HT-29 (cell line): ENCODE measurements around the gene IL4R. TPM values are rescaled to one million over a fixed set of nuclear protein-coding genes. Genes with fewer than 3 reads are reported as not detected.
"Not testable (repeated sequence)": the region's sequence is repeated elsewhere in the genome, so short reads cannot be mapped to it uniquely, and the experiment has no call there.

ENCODE experiments used
- DNase-seq: peaks from one replicate; pipeline ENCODE4 v3.0.0-alpha.2; 2015; ENCODE audit warnings: low spot score
- total RNA-seq: library from RNA; depleted of rRNA; stranded (reverse); fragments of >200 nt; shearing (Covaris generic); gene quantifications from 2 replicates; pipeline ENCODE4 v1.2.3, GENCODE V29; 2014

Gene IL4R
- total RNA-seq, 1 experiment from 2014 or later: 58.2 TPM

DNA sequence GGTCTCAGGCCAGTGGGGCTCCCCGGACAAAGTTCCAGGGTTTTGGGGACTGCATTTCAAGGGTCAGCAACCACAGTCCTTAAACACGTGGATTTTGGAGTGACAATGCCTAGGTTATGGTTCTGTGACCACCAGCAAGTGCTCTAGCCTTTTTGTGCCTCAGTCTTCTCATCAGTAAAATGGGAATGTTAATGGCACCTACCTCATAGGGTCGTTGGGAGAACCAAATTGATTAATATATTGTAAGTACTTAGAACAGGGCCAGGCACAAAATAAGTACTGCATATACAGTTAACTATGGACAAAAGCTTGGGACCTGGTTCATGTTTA, 13.8 kb downstream of the IL4R start:
- no peak for DNase-seq

GRCh38 chr16:27328937-27329336, 15.2 kb downstream of the IL4R start:
- DNase-seq: no peak

- not testable (repeated sequence) for DNase-seq
Observed at GRCh38 chr16:27329376-27330079, 15.8 kb downstream of the IL4R start.

GRCh38 chr16:27330542-27330941, 16.8 kb downstream of the IL4R start:
- DNase-seq: no peak

- no peak for DNase-seq
Observed at GRCh38 chr16:27332105-27332504, 18.3 kb downstream of the IL4R start.

- DNase-seq: no peak
Observed at GRCh38 chr16:27333104-27333503, 19.3 kb downstream of the IL4R start.

DNA sequence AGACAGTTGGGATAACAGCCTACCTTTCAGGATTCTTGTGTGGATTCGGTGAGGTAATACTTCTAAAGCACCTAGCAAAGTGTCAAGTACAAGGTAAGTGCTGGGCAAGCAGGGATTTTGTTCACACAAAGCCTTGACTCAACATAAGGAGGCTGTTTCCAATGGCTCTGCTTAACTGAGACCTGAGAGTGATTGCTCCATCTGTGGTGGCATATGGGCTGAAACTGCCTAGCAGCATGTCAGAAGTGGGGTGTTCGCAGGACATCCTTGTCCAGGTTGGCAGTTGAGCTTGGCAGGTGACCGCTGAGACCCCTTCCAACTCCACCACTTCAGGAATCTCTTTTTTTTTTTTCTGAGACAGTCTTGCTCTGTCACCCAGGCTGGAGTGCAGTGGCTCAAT, 19.8 kb downstream of the IL4R start:
- no peak for DNase-seq

GRCh38 chr16:27334192-27334764, 20.5 kb downstream of the IL4R start:
- no peak for DNase-seq

- DNase-seq: no peak
Observed at GRCh38 chr16:27334838-27335237, 21.1 kb downstream of the IL4R start.

DNA sequence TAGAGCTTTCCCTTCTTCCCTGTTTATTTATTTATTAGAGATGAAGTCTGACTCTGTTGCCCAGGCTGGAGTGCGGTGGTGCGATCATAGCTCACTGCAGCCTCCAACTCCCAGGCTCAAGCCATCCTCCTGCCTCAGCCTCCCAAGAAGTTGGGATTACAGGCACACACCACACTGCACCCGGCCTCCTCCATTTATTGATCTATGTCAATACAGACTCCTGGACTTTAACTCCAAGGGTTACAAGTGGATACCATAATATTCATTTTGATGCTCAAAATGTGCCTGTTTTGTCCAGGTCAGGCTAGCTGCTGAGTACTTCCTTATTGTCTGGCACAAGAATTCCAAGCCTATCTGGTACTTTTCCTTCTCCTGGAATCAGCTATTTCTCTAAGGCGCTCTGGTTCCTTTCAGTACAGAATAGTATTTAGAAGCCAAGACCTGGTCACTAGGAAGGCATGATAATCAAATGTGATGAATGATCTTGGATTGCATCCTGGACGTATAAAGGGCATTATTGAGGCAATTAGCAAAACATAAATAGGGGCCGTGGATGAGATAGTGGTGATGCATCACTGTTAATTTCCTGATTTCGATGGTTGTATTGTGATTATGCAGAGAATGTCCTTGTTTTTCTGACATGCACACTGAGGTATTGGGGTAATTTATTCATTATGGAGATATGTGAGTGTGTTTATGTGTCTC, 21.7 kb downstream of the IL4R start:
- no peak for DNase-seq

- DNase-seq: no peak
Observed at GRCh38 chr16:27337024-27337423, 23.2 kb downstream of the IL4R start.

- DNase-seq: no peak
Observed at GRCh38 chr16:27339180-27339579, 25.4 kb downstream of the IL4R start.

DNA sequence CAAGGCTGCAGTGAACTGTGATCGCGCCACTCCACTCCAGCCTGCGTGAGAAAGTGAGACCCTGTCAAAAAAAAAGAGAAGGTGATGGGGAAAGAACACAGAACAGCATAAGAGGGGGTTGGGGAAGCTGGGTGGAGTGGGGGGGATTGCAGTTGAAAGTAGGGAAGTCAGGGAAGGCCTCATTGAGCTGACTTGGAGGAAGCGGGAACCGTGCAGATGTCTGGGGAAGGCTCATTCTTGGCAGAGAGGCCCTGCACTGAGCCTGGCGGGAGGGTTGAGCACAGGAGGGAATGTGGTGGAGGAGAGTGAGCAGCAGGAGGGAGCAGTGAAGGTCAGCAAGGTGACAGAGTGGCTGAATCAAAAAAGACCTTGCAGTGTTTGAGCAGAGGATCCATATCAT, 26.9 kb downstream of the IL4R start:
- no peak for DNase-seq

DNA sequence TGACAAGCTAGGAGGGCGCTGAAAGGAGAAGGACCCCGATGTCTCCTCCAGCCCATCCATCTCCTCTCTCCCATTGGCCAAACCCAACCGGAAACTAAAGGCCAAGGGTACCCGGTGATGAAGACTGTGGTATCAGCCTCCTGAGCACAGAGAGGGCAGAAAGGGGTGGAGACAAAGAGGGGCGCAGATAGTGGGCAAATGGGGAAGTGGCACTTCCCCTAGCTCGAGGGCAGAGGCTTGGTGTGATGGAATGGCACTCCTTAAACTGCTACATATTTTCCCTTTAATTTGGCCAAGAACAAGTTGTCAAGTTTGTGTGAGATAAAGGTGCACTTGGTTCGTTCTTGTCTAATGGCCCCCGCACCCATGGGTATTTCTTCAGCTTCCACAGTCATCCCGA, 27.8 kb downstream of the IL4R start:
- DNase-seq: no peak

DNA sequence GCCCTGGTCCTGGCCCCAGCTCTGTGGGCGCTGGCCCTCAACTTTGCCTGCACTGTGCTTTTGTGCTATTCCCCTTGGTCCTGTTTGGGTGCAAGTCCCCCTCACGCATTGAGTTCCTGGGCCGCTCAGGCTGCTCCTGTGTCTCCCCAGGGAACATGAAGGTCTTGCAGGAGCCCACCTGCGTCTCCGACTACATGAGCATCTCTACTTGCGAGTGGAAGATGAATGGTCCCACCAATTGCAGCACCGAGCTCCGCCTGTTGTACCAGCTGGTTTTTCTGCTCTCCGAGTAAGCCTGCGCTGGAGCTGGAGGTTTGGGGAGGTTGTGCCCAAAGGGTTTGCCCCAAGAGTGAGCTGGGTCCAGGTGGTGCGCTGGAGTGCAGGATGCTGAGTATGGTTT, 28.2 kb downstream of the IL4R start:
- no peak for DNase-seq

GRCh38 chr16:27344721-27345120, 30.9 kb downstream of the IL4R start:
- no peak for DNase-seq

DNA sequence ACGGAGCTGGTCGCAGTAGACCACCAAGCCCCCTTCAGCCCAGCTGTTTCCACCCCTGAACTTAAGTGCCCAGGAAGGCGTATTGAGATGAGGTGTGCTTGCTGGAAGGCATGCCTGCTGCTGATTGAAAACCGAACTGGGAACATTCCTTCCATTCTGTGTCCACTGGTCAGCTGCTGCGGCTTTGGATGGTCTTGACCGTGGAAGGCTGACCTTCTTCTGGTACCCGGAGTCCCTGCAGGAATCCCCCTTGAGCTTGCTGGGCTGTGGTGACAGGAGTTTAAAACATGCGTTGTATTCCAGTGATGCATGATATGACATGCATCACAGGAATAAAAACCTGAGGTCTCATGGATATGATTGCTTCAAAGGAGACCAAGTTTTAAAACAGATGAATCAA, 31.4 kb downstream of the IL4R start:
- DNase-seq: no peak

- DNase-seq: no peak
Observed at GRCh38 chr16:27346819-27347218, 33.0 kb downstream of the IL4R start.

DNA sequence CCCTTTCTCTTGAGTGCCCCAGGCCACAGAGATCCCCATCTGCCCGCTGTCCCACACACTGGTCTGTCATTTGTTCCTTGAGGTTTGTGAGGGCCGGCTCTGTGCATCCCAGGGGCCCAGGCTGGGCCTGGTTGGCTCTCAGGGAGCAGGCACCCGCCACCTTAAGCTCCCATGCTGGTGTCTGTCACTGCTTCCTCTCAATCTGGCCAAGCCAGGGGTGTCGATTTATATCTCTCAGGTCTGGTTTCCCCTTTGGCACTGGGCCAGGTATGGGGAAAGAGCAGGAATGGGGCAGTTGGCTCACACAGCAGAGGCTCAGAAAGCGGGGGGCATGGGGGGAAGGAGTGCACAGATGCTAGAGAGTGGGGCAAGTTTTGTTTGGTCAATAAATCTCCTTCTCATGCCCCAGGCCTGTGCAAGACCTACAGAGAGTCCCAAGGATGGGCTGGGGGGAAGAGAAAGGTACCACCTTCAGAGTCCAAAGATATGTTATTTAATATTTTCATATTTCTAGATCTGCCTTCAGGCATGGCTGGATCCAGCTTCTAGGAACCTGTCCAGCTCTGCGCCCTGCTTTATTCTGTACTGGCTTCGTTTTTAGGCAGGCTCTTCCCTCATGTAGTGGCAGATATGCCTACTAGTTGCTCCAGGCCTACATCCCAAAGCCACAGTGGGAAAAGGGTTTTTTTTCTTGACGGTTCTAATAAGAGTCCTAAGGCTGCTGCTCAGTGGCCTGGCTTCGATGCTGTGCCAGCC, 34.3 kb downstream of the IL4R start:
- peak; percentile 7 for DNase-seq

DNA sequence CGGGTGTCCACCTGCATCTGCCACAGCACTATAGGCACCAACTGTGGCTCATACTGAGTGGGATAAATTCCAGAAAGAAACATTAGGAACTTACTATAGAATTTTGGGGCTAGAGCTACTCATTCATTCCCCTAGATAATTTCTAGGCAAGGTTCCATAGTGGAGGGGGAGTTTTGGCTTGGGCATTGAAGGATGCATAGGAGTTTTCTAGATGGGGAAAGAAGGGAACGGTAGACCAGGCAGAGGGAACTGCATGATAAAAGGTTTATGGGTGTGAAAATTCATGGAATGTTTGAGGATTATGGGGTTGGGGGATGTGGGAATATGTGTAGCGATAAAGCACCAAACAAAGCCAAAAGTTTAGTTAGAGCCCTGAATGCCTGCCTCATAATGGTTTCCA, 35.5 kb downstream of the IL4R start:
- DNase-seq: no peak

GRCh38 chr16:27350006-27350405, 36.2 kb downstream of the IL4R start:
- DNase-seq: no peak

GRCh38 chr16:27351989-27352388, 38.2 kb downstream of the IL4R start:
- no peak for DNase-seq
